Measurements from ENCODE around the gene ZXDC. TPM values are rescaled to one million over a fixed set of nuclear protein-coding genes. Genes with fewer than 3 reads are reported as not detected.

The ZXDC gene
- total and polyA plus RNA-seq, 9 donors: 14.4 to 47.3 (median 32.7) TPM

DNA sequence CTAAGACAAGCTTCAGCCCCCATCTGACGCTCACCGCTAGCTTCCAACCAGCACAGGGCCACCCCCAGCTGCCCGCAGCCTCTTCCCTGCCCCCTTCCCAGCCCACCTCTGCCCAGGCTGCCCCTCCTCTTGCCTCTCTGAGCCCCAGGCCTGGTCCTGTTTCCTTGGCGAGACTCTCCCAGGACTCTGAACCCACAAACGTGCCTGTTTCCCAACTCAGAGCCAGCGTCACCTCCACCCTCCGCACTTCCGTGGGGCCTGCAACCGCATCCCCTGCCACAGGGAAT is 35.0 kb downstream of the ZXDC start:
- peak in 2 of 5 donors; percentile 5 to 9 for DNase-seq
- TF ChIP-seq POLR2A (IDR thresholded peaks at IDR 0.05) (no peak), EP300 (IDR thresholded peaks at IDR 0.05) (no peak)
- TF ChIP-seq, protein P1, sequence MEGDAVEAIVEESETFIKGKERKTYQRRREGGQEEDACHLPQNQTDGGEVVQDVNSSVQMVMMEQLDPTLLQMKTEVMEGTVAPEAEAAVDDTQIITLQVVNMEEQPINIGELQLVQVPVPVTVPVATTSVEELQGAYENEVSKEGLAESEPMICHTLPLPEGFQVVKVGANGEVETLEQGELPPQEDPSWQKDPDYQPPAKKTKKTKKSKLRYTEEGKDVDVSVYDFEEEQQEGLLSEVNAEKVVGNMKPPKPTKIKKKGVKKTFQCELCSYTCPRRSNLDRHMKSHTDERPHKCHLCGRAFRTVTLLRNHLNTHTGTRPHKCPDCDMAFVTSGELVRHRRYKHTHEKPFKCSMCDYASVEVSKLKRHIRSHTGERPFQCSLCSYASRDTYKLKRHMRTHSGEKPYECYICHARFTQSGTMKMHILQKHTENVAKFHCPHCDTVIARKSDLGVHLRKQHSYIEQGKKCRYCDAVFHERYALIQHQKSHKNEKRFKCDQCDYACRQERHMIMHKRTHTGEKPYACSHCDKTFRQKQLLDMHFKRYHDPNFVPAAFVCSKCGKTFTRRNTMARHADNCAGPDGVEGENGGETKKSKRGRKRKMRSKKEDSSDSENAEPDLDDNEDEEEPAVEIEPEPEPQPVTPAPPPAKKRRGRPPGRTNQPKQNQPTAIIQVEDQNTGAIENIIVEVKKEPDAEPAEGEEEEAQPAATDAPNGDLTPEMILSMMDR (IDR thresholded peaks at IDR 0.05): no peak
- no peak overlapping the region for H3K27ac ChIP-seq
- no peaks in the 10 kb centered on the region for H3K27me3 ChIP-seq
- 92 to 93% (median 93%) methylated on average over 9 of the region's 9 CpGs for WGBS, 3 donors
- H3K4me3 ChIP-seq: no peak overlapping the region
- H3K36me3 ChIP-seq: no peaks in the 10 kb centered on the region
- no peaks in the 10 kb centered on the region for H3K9me3 ChIP-seq
- peaks cover 3% of the 10 kb centered on the region for H3K4me1 ChIP-seq (ENCODE audit: insufficient read depth)
- intact Hi-C loops (cut with DNase I): no loop called here

DNA sequence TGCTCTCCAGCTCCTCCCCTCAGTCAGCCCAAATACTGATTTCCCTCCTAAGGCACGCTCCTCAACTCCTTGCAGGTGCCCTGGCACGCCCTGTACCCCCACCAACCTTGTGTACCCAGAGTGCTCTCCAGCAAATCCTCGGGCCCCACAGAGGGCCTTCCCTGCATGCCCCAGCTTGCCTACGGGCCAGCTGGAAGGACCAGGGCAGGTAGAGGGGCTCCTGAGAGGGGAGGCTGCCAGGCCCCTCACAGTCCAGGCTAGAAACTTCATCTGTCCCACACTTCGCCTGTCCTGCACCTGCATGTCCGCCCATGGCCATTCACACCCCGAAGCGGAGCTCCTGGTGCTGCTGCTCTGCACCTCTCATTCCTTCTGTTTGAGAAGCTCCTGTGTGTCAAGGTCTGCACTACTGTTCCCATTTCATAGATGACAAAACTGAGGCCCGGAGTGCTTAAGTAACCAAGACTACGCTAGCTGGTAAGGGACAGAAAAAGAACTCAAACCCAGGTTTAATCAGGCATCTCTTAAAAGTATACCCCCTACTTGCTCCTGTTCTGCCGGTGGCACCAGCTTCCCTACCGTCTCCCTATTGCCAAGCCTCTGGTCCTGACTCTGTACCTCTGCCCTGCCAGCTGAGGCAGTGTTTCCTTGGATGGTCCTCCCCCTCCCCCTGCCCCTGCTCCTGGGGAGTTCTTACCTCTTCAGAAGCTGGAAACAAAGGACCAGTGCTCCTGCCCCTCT is 35.6 kb downstream of the ZXDC start:
- H3K9me3 ChIP-seq: no peaks in the 10 kb centered on the region
- 88 to 92% (median 88%) methylated on average over 12 of the region's 12 CpGs for WGBS, 3 donors
- no peaks in the 10 kb centered on the region for H3K27me3 ChIP-seq
- H3K4me3 ChIP-seq: no peak overlapping the region
- TF ChIP-seq POLR2A (IDR thresholded peaks at IDR 0.05) (no peak), EP300 (IDR thresholded peaks at IDR 0.05) (no peak)
- TF ChIP-seq, protein P1 (IDR thresholded peaks at IDR 0.05): no peak
- DNase-seq: peak in 2 of 5 donors; percentile 5 to 8
- H3K4me1 ChIP-seq (ENCODE audit: insufficient read depth): peaks cover 3% of the 10 kb centered on the region
- intact Hi-C loops (cut with DNase I): no loop called here
- no peak overlapping the region for H3K27ac ChIP-seq
- H3K36me3 ChIP-seq: no peaks in the 10 kb centered on the region

DNA sequence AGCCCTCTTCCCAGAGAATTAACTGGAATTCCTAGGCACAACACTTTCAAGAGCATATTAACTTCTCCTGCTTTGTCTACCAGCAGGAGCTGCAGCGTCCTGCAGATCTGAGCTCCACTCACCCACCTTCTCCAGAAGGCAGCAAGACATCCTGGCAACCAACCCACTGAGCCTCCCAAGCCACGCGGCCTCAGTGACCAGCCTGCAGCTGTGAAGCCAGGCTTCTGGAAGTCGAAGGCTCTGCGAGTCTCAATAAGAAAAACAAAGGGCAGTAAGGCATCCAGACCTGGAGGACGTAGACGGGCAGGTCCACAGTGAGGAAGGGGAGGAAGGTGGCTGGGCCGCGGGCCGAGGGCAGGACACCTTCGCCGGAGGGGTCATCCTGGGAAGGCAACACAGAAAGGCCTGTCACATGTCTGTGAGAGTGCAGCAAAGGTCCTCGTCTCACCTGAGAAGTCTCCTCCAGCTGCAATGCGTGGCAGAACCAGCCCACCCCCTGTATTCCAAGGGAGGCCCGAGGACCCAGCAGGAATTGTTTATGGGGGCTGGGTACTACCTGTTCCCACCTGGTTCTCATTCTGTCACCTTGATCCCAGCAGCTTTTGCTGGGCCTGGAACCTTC is 36.2 kb downstream of the ZXDC start:
- H3K4me3 ChIP-seq: no peak overlapping the region
- H3K27ac ChIP-seq: no peak overlapping the region
- peaks cover 3% of the 10 kb centered on the region for H3K4me1 ChIP-seq (ENCODE audit: insufficient read depth)
- H3K36me3 ChIP-seq: no peaks in the 10 kb centered on the region
- H3K27me3 ChIP-seq: no peaks in the 10 kb centered on the region
- 88 to 90% (median 89%) methylated on average over 15 of the region's 15 CpGs for WGBS, 3 donors
- TF ChIP-seq POLR2A (IDR thresholded peaks at IDR 0.05): no peak
- TF ChIP-seq, protein P1 (IDR thresholded peaks at IDR 0.05): no peak
- TF ChIP-seq EP300 (IDR thresholded peaks at IDR 0.05): no peak
- DNase-seq: peak in 3 of 5 donors; percentile 5 to 8 (median 5)
- H3K9me3 ChIP-seq: no peaks in the 10 kb centered on the region
- intact Hi-C loops (cut with DNase I): no loop called here

DNA sequence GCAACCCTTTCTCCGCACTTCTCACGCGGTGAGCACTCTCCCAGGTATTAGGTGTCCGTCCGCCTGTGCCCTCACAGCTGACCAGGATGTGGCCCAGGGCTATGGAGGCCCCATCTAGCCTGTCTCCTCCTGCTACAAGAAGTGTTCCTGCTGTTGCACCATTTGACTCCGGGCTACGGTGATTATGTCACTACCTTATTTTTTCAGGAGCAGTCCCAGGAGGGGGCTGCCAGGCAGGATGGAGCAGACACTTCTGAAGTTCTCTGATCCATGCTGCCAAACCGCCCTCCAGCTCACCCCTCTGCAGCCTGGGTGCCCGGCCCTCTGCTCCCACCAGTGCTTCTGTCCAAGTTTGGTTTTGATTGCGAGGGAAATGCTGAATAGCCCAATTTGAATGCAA is 36.9 kb downstream of the ZXDC start:
- peak in 2 of 5 donors; percentile 7 to 16 for DNase-seq
- intact Hi-C loops (cut with DNase I): no loop called here
- H3K9me3 ChIP-seq: no peaks in the 10 kb centered on the region
- TF ChIP-seq, protein P1 (IDR thresholded peaks at IDR 0.05): no peak
- no peak for TF ChIP-seq EP300 (IDR thresholded peaks at IDR 0.05)
- no peak for TF ChIP-seq POLR2A (IDR thresholded peaks at IDR 0.05)
- WGBS, 3 donors: 95 to 97% (median 95%) methylated on average over 10 of the region's 10 CpGs
- H3K27me3 ChIP-seq: no peaks in the 10 kb centered on the region
- no peak overlapping the region for H3K4me3 ChIP-seq
- no peaks in the 10 kb centered on the region for H3K36me3 ChIP-seq
- no peak overlapping the region for H3K27ac ChIP-seq
- peaks cover 3% of the 10 kb centered on the region for H3K4me1 ChIP-seq (ENCODE audit: insufficient read depth)

All from ovary (tissue), 9 donors.